Esophagus muscularis mucosa (tissue), 3 donors: ENCODE results near the gene CMBL.

Experiments used
- CTCF ChIP-seq, 3 experiments: fragments of 200-600 bp in 2 of 3; fragments of 450-650 bp in 1 of 3; sonication (generic) in 2 of 3; IDR thresholded peaks; one replicate each; pipeline ENCODE4 v1.5.1; 2017 to 2019; ENCODE audit warnings: antibody characterized with exemption in 3 of 3, mild to moderate bottlenecking in 2 of 3, moderate library complexity in 1 of 3
- POLR2A ChIP-seq: fragments of 450-650 bp; IDR thresholded peaks from one replicate; pipeline ENCODE4 v1.6.1; 2017; ENCODE audit warnings: antibody characterized with exemption, moderate library complexity, mild to moderate bottlenecking, low read depth
- POLR2AphosphoS5 ChIP-seq, 2 donors: sonication (generic); formaldehyde crosslinking; IDR thresholded peaks; one replicate each; pipeline ENCODE4 v1.6.1; 2017; ENCODE audit warnings: antibody characterized with exemption in 2 of 2

- TF ChIP-seq POLR2AphosphoS5 (IDR thresholded peaks at IDR 0.05) (no peak), POLR2A (no peak), CTCF (IDR thresholded peaks at IDR 0.05) (no peak)
Observed at GRCh38 chr5:10276691-10277090, 31.0 kb downstream of the CMBL start.
